ENCODE measurements around the gene LIG3. TPM values are rescaled to one million over a fixed set of nuclear protein-coding genes. Genes with fewer than 3 reads are reported as not detected.
A peak's percentile ranks its signal among the peaks of the same experiment; 100 is the strongest.
"Not testable (repeated sequence)": the region's sequence is repeated elsewhere in the genome, so short reads cannot be mapped to it uniquely, and the experiment has no call there.

LIG3 gene
- total and polyA plus RNA-seq, 9 donors, result 10.9 to 63.2 (median 44.2) TPM

GRCh38 chr17:35022536-35023063 is 42.3 kb downstream of the LIG3 start:
- 62 to 70% (median 68%) methylated on average over 8 of the region's 8 CpGs for WGBS, 3 donors

GRCh38 chr17:35023538-35023937 is 43.2 kb downstream of the LIG3 start:
- Histone ChIP-seq H3K27ac (no peak overlapping the region), H3K4me1 (ENCODE audit: insufficient read depth) (no peaks in the 10 kb centered on the region), H3K36me3 (no peaks in the 10 kb centered on the region), H3K9me3 (no peaks in the 10 kb centered on the region), H3K27me3 (no peaks in the 10 kb centered on the region), H3K4me3 (no peak overlapping the region)
- no peak for DNase-seq
- TF ChIP-seq CTCF (IDR thresholded peaks at IDR 0.05) (no peak), EP300 (IDR thresholded peaks at IDR 0.05) (no peak)
- 88 to 96% (median 93%) methylated on average over 3 of the region's 3 CpGs for WGBS, 3 donors
- intact Hi-C loops (cut with DNase I), result no loop called here

More at GRCh38 chr17:35022536-35023063, 42.3 kb downstream of the LIG3 start:
- TF ChIP-seq POLR2A (IDR thresholded peaks at IDR 0.05), result no peak
- no peak for TF ChIP-seq EP300 (IDR thresholded peaks at IDR 0.05)
- no peak for TF ChIP-seq CTCF (IDR thresholded peaks at IDR 0.05)
- H3K4me3 ChIP-seq, result no peak overlapping the region
- H3K27ac ChIP-seq, result no peak overlapping the region
- no peaks in the 10 kb centered on the region for H3K9me3 ChIP-seq
- H3K27me3 ChIP-seq, result no peaks in the 10 kb centered on the region
- H3K36me3 ChIP-seq, result no peaks in the 10 kb centered on the region
- peak in 1 of 5 donors; percentile 39 for DNase-seq
- intact Hi-C loops (cut with DNase I), result no loop called here
- H3K4me1 ChIP-seq (ENCODE audit: insufficient read depth), result no peaks in the 10 kb centered on the region

- no peak overlapping the region for H3K27ac ChIP-seq
- WGBS, 3 donors, result 81 to 87% (median 86%) methylated on average over 1 of the region's 1 CpG
- H3K4me3 ChIP-seq, result no peak overlapping the region
- H3K4me1 ChIP-seq (ENCODE audit: insufficient read depth), result no peaks in the 10 kb centered on the region
- H3K27me3 ChIP-seq, result no peaks in the 10 kb centered on the region
- no peaks in the 10 kb centered on the region for H3K36me3 ChIP-seq
- H3K9me3 ChIP-seq, result no peaks in the 10 kb centered on the region
- no peak for TF ChIP-seq POLR2A (IDR thresholded peaks at IDR 0.05)
- TF ChIP-seq EP300 (IDR thresholded peaks at IDR 0.05), result no peak
- TF ChIP-seq CTCF (IDR thresholded peaks at IDR 0.05), result no peak
- intact Hi-C loops (cut with DNase I), result no loop called here
- no peak for DNase-seq
Observed at GRCh38 chr17:35025541-35025940, 45.2 kb downstream of the LIG3 start.

GRCh38 chr17:35028097-35028496 is 47.8 kb downstream of the LIG3 start:
- H3K36me3 ChIP-seq; H3K9me3 ChIP-seq; H3K4me3 ChIP-seq; H3K4me1 ChIP-seq (ENCODE audit: insufficient read depth); H3K27me3 ChIP-seq; intact Hi-C loops (cut with DNase I); DNase-seq; H3K27ac ChIP-seq: not testable (repeated sequence)
- WGBS, 3 donors, result 91 to 95% (median 94%) methylated on average over 4 of the region's 4 CpGs

GRCh38 chr17:35028531-35029262 is 48.4 kb downstream of the LIG3 start:
- H3K4me3 ChIP-seq, result no peak overlapping the region
- H3K27ac ChIP-seq, result no peak overlapping the region
- no peaks in the 10 kb centered on the region for H3K9me3 ChIP-seq
- 87 to 94% (median 90%) methylated on average over 3 of the region's 3 CpGs for WGBS, 3 donors
- H3K36me3 ChIP-seq, result no peaks in the 10 kb centered on the region
- no peaks in the 10 kb centered on the region for H3K27me3 ChIP-seq
- intact Hi-C loops (cut with DNase I), result no loop called here
- DNase-seq, result no peak
- TF ChIP-seq EP300 (IDR thresholded peaks at IDR 0.05) (no peak), CTCF (IDR thresholded peaks at IDR 0.05) (no peak), POLR2A (IDR thresholded peaks at IDR 0.05) (no peak)
- H3K4me1 ChIP-seq (ENCODE audit: insufficient read depth), result no peaks in the 10 kb centered on the region
